OCI-LY7 (cell line): ENCODE results near the gene CMSS1. TPM values are rescaled to one million over a fixed set of nuclear protein-coding genes. Genes with fewer than 3 reads are reported as not detected.

Source experiments
- BruUV-seq: library from RNA; stranded (reverse); fragments of 400-500 nt; replicated peaks from 2 replicates; lab custom pipeline; 2021; lab: Mats Ljungman, UMichigan
- CTCF ChIA-PET: fragments of 300-600 bp; sonication (Branson Sonifier 250); formaldehyde crosslinking; loops from one replicate; lab custom pipeline; 2022; ENCODE audit warnings: antibody characterized with exemption; ENCODE audit not compliant: unreplicated experiment; lab: Charles Lee
- POLR2A ChIA-PET: fragments of 300-600 bp; sonication (Branson Sonifier 250); formaldehyde crosslinking; loops from one replicate; lab custom pipeline; 2022; ENCODE audit warnings: antibody characterized with exemption; lab: Charles Lee
- DNase-seq: peaks from one replicate; pipeline ENCODE4 v3.0.0-alpha.2; 2015; ENCODE audit warnings: low spot score
- H2AFZ ChIP-seq: fragments of 200-600 bp; sonication (generic), shearing (Covaris generic); 2 replicates; pipeline ENCODE4 v1.6.1; 2014; ENCODE audit warnings: mild to moderate bottlenecking, antibody characterized with exemption, low read length, moderate library complexity
- H3K27ac ChIP-seq: fragments of 200-600 bp; sonication (generic); 2 replicates; pipeline ENCODE4 v1.5.1; 2014; ENCODE audit warnings: mixed run types, low read depth, mild to moderate bottlenecking, moderate library complexity, low read length, inconsistent platforms; ENCODE audit not compliant: poor library complexity, severe bottlenecking
- H3K36me3 ChIP-seq: fragments of 200-600 bp; sonication (generic); 2 replicates; pipeline ENCODE4 v1.6.1; 2014; ENCODE audit warnings: mild to moderate bottlenecking, antibody characterized with exemption, low read length, moderate library complexity, mixed read lengths; ENCODE audit not compliant: insufficient read depth
- H3K4me1 ChIP-seq: fragments of 200-600 bp; sonication (generic); 2 replicates; pipeline ENCODE4 v1.5.1; 2014; ENCODE audit warnings: mild to moderate bottlenecking, low read length; ENCODE audit not compliant: insufficient read depth, poor library complexity, severe bottlenecking
- H3K4me2 ChIP-seq: fragments of 200-600 bp; sonication (generic); 2 replicates; pipeline ENCODE4 v1.6.1; 2014; ENCODE audit warnings: mild to moderate bottlenecking, low read length
- H3K4me3 ChIP-seq: fragments of 200-600 bp; sonication (generic); 2 replicates; pipeline ENCODE4 v1.5.1; 2014; ENCODE audit warnings: mild to moderate bottlenecking, low read depth, low read length; ENCODE audit not compliant: poor library complexity, severe bottlenecking
- H3K79me2 ChIP-seq: fragments of 200-600 bp; sonication (generic); 2 replicates; pipeline ENCODE4 v1.6.1; 2016; ENCODE audit warnings: low read depth, mild to moderate bottlenecking, low read length, moderate library complexity, mixed read lengths; ENCODE audit not compliant: insufficient read depth
- H3K9me2 ChIP-seq: fragments of 200-600 bp; sonication (generic); 2 replicates; pipeline ENCODE4 v1.6.1; 2016; ENCODE audit warnings: mild to moderate bottlenecking, low read length, mixed read lengths; ENCODE audit not compliant: insufficient read depth
- H3K9me3 ChIP-seq: fragments of 200-600 bp; sonication (generic); 2 replicates; pipeline ENCODE4 v1.6.1; 2014; ENCODE audit warnings: mild to moderate bottlenecking, mixed run types, low read length, mixed read lengths
- H4K20me1 ChIP-seq: fragments of 200-600 bp; sonication (generic); 2 replicates; pipeline ENCODE4 v1.6.1; 2014; ENCODE audit warnings: mild to moderate bottlenecking, antibody characterized with exemption, low read length, moderate library complexity, mixed read lengths; ENCODE audit not compliant: insufficient read depth
- CTCF ChIP-seq: fragments of 200-600 bp; sonication (generic); conservative IDR thresholded peaks from 2 replicates; pipeline ENCODE4 v1.5.1; 2014; ENCODE audit warnings: mild to moderate bottlenecking, antibody characterized with exemption, low read length, moderate library complexity, mixed read lengths
- EZH2phosphoT487 ChIP-seq: fragments of 200-600 bp; sonication (generic); IDR thresholded peaks from 2 replicates; pipeline ENCODE4 v1.6.1; 2018; ENCODE audit warnings: low read depth, borderline replicate concordance, mild to moderate bottlenecking, mixed run types, antibody characterized with exemption, low read length, moderate library complexity, mixed read lengths
- intact Hi-C: fragments of 100-400 bp; cut with micrococcal nuclease; formaldehyde crosslinking; loops from one replicate; pipeline ENCODE4 v1.10.0; 2022; ENCODE audit not compliant: unreplicated experiment
- total RNA-seq, 2 experiments: library from RNA; depleted of rRNA in 1 of 2; stranded (reverse); fragments of >200 nt in 1 of 2; shearing (Covaris generic) in 1 of 2; gene quantifications; 2 replicates each; pipeline ENCODE4 v1.2.3, GENCODE V29; 2014 to 2022

The CMSS1 gene
- total RNA-seq, 2 experiments from 2014 or later = 25.7 to 46.6 TPM

- no peaks in the 10 kb centered on the region for H4K20me1 ChIP-seq
- TF ChIP-seq CTCF = no peak
- TF ChIP-seq EZH2phosphoT487 = no peak
- H2AFZ ChIP-seq = no peak overlapping the region
- DNase-seq = no peak
- BruUV-seq = no TSS peak
- no peak overlapping the region for H3K27ac ChIP-seq
- no peaks in the 10 kb centered on the region for H3K36me3 ChIP-seq
- no peaks in the 10 kb centered on the region for H3K79me2 ChIP-seq
- no peak overlapping the region for H3K4me2 ChIP-seq
- H3K4me1 ChIP-seq = no peaks in the 10 kb centered on the region
- no peaks in the 10 kb centered on the region for H3K9me3 ChIP-seq
- ChIA-PET POLR2A (interaction anchor here (0.6 kb wide), 1 partner anchor 1792 kb away, joined by 3 read pairs; no protein-coding TSS in a partner anchor), CTCF (no interaction called here)
- intact Hi-C loops = no loop called here
- no peaks in the 10 kb centered on the region for H3K9me2 ChIP-seq
- H3K4me3 ChIP-seq = no peak overlapping the region
Measured at GRCh38 chr3:99910752-99911290, 93.2 kb downstream of the CMSS1 start.

DNA sequence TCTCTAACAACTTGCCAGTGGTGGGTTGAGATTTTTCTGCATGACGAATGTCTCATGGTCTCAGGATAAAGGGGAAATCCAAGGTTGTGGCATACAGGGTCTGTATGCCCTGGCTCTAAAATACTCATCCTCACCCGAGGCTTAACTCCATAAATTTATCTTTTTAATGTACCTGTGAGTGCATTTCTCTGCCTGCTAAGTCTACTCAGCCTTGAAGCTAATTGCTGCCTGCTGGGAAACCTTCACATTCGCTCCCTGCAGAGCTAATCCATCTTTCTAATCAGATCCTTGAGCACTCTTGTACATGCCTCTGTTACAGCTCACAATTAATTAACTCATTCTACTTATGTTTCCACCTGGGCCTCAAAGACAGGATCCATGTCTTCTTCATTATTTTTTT, 93.8 kb downstream of the CMSS1 start:
- H3K4me3 ChIP-seq = no peak overlapping the region
- no peak overlapping the region for H2AFZ ChIP-seq
- no peak for DNase-seq
- H3K9me3 ChIP-seq = no peaks in the 10 kb centered on the region
- H3K4me1 ChIP-seq = no peaks in the 10 kb centered on the region
- H3K79me2 ChIP-seq = no peaks in the 10 kb centered on the region
- H3K4me2 ChIP-seq = no peak overlapping the region
- no peaks in the 10 kb centered on the region for H3K9me2 ChIP-seq
- intact Hi-C loops = no loop called here
- TF ChIP-seq CTCF (no peak), EZH2phosphoT487 (no peak)
- BruUV-seq = no TSS peak
- no peak overlapping the region for H3K27ac ChIP-seq
- no peaks in the 10 kb centered on the region for H3K36me3 ChIP-seq
- no peaks in the 10 kb centered on the region for H4K20me1 ChIP-seq
- POLR2A ChIA-PET = interaction anchor here (0.6 kb wide), 1 partner anchor 1793 kb away, joined by 3 read pairs; no protein-coding TSS in a partner anchor
- CTCF ChIA-PET = no interaction called here

GRCh38 chr3:99915906-99916432, 98.3 kb downstream of the CMSS1 start:
- no peak overlapping the region for H3K27ac ChIP-seq
- no peak for DNase-seq
- H3K4me3 ChIP-seq = no peak overlapping the region
- no peaks in the 10 kb centered on the region for H3K79me2 ChIP-seq
- no peak for TF ChIP-seq EZH2phosphoT487
- TF ChIP-seq CTCF = no peak
- no peak overlapping the region for H2AFZ ChIP-seq
- no peak overlapping the region for H3K4me2 ChIP-seq
- no peaks in the 10 kb centered on the region; the same call in 1 of the 2 replicates for H3K9me2 ChIP-seq
- no peaks in the 10 kb centered on the region for H3K9me3 ChIP-seq
- POLR2A ChIA-PET = no interaction called here
- CTCF ChIA-PET = interaction anchor here (0.6 kb wide), 1 partner anchor 1427 kb away, joined by 3 read pairs; no protein-coding TSS in a partner anchor
- H4K20me1 ChIP-seq = 0 out of 2 replicates have a peak, but pooled peaks cover 5% of the 10 kb centered on the region
- peaks cover 3% of the 10 kb centered on the region for H3K4me1 ChIP-seq
- H3K36me3 ChIP-seq = no peaks in the 10 kb centered on the region
- no TSS peak for BruUV-seq
- intact Hi-C loops = no loop called here
